ENCODE measurements around the gene ACACA.

- TF ChIP-seq CTCF (IDR thresholded peaks at IDR 0.05; ENCODE audit: extremely low read depth in 1 of 2, insufficient read depth in 1 of 2, low read depth in 1 of 2, low read length in 2 of 2) (peak; percentile 89), MYC (IDR thresholded peaks at IDR 0.05; ENCODE audit: low read depth, low read length) (no peak)
Measured at GRCh38 chr17:37047631-37048104, 359.0 kb downstream of the ACACA start.

All from endothelial cell of umbilical vein (primary cell).